Smooth muscle cell (in vitro differentiated cells): ENCODE results near the gene TMEM121. TPM values are rescaled to one million over a fixed set of nuclear protein-coding genes. Genes with fewer than 3 reads are reported as not detected.

ENCODE experiments used
- DNase-seq: peaks from one replicate; lab custom pipeline; 2025; ENCODE audit not compliant: unreplicated experiment; lab: John Stamatoyannopoulos, UW
- H2AFZ ChIP-seq: fragments of 200-600 bp; sonication (generic); 2 replicates; pipeline ENCODE4 v1.6.0; 2016; ENCODE audit warnings: antibody characterized with exemption, low read depth, mild to moderate bottlenecking
- H3F3A ChIP-seq: fragments of 200-600 bp; sonication (generic); 2 replicates; pipeline ENCODE4 v1.6.0; 2017; ENCODE audit warnings: antibody characterized with exemption, low read depth
- H3K27ac ChIP-seq: fragments of 200-600 bp; sonication (generic); 2 replicates; pipeline ENCODE4 v1.5.1; 2016; ENCODE audit warnings: low read depth, mild to moderate bottlenecking
- H3K27me3 ChIP-seq: fragments of 200-600 bp; sonication (generic); 2 replicates; pipeline ENCODE4 v1.6.1; 2016; ENCODE audit warnings: low read depth, mild to moderate bottlenecking
- H3K36me3 ChIP-seq: fragments of 200-600 bp; sonication (generic); 2 replicates; pipeline ENCODE4 v1.5.1; 2016; ENCODE audit warnings: low read depth
- H3K4me1 ChIP-seq: fragments of 200-600 bp; sonication (generic); 2 replicates; pipeline ENCODE4 v1.5.1; 2016; ENCODE audit warnings: low read depth
- H3K4me2 ChIP-seq: fragments of 200-600 bp; sonication (generic); 2 replicates; pipeline ENCODE4 v1.6.0; 2016; ENCODE audit warnings: mild to moderate bottlenecking
- H3K4me3 ChIP-seq: fragments of 200-600 bp; sonication (generic); 2 replicates; pipeline ENCODE4 v1.5.1; 2016; ENCODE audit warnings: mild to moderate bottlenecking
- H3K79me2 ChIP-seq: fragments of 200-600 bp; sonication (generic); 2 replicates; pipeline ENCODE4 v1.6.0; 2016; ENCODE audit warnings: low read depth, mild to moderate bottlenecking
- H3K9ac ChIP-seq: fragments of 200-600 bp; sonication (generic); 2 replicates; pipeline ENCODE4 v1.6.0; 2016; ENCODE audit warnings: low read depth
- H3K9me3 ChIP-seq: fragments of 200-600 bp; sonication (generic); replicated peaks from 2 replicates; pipeline ENCODE4 v1.5.1; 2016; ENCODE audit warnings: low read depth
- H4K20me1 ChIP-seq: fragments of 200-600 bp; sonication (generic); 2 replicates; pipeline ENCODE4 v1.6.0; 2016; ENCODE audit warnings: low read depth
- WGBS: methylation state at CpG from one replicate; pipeline ENCODE4 v1.1.7; 2016; ENCODE audit warnings: low lambda C conversion rate; 5-methylcytosine and 5-hydroxymethylcytosine counted together
- polyA plus RNA-seq: library from polyadenylated mRNA; unstranded; fragments of >200 nt; fragmentation: Nextera tagmentation; extraction: Ambion mirVana; gene quantifications from 2 replicates; pipeline ENCODE4 v1.2.1, GENCODE V29; 2016
- total RNA-seq: library from RNA; depleted of rRNA; stranded (reverse); fragments of >200 nt; gene quantifications from 2 replicates; pipeline ENCODE4 v1.2.3, GENCODE V29; 2014
- TF ChIP-seq, protein P1 (sequence below): fragments of 200-600 bp; sonication (generic); IDR thresholded peaks from 2 replicates; pipeline ENCODE4 v1.5.1; 2017; ENCODE audit warnings: borderline replicate concordance, mild to moderate bottlenecking, antibody characterized with exemption; ENCODE audit not compliant: insufficient read depth, poor library complexity, severe bottlenecking

TMEM121 gene
- total and polyA plus RNA-seq, 2 experiments from 2014 or later: 2.6 to 12.1 TPM

DNA sequence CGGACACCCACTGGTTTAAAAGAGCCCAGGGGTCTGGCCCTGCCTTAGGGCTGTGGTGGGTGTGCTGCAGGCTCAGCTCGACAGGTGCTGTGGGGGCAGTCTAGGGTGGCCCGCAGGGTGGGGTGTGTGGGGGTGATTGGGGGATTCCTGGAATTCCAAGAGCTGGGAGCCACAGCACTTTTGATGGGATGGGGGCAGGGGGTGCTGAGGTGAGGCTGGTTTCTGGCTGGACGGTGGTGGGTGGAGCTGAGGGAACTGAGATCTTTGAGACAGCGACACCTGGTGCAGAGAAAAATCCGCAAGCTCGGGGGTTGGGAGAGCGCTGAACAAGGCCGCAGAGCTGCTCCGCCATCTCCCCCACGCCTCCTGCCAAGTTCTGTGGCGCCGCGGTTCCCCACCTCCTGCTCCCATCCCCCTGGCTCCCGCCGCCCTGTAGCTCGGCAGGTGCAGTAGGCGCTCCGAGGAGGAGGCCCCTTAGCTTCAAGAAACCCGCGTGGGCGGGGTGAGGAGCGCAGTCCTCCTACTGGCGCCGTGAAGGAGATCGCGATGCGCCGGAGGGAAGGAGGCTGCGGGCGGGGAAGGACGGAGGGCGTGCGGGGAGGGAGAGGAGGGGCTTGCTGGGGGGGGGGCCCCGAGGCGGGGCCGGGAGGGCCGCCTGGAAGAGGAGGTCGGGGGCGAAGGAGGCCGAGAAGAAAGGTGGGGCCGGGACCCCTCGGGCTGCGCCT is 36.7 kb upstream of the TMEM121 start:
- Histone ChIP-seq H3K27ac (peak overlapping the region; percentile 67), H3K4me3 (peak overlapping the region; percentile 76), H3K79me2 (no peaks in the 10 kb centered on the region), H3K4me2 (peak overlapping the region; percentile 99), H3K27me3 (peaks cover 11% of the 10 kb centered on the region), H3K9ac (peak overlapping the region; percentile 85), H2AFZ (peak overlapping the region; percentile 56), H3K9me3 (no peaks in the 10 kb centered on the region), H4K20me1 (no peaks in the 10 kb centered on the region), H3K4me1 (peaks cover 6% of the 10 kb centered on the region), H3F3A (no peaks in the 10 kb centered on the region), H3K36me3 (no peaks in the 10 kb centered on the region)
- 25% methylated on average over 6 of the region's 44 CpGs for WGBS
- TF ChIP-seq, protein P1, sequence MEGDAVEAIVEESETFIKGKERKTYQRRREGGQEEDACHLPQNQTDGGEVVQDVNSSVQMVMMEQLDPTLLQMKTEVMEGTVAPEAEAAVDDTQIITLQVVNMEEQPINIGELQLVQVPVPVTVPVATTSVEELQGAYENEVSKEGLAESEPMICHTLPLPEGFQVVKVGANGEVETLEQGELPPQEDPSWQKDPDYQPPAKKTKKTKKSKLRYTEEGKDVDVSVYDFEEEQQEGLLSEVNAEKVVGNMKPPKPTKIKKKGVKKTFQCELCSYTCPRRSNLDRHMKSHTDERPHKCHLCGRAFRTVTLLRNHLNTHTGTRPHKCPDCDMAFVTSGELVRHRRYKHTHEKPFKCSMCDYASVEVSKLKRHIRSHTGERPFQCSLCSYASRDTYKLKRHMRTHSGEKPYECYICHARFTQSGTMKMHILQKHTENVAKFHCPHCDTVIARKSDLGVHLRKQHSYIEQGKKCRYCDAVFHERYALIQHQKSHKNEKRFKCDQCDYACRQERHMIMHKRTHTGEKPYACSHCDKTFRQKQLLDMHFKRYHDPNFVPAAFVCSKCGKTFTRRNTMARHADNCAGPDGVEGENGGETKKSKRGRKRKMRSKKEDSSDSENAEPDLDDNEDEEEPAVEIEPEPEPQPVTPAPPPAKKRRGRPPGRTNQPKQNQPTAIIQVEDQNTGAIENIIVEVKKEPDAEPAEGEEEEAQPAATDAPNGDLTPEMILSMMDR: peak; percentile 46
- DNase-seq: peak; percentile 39

DNA sequence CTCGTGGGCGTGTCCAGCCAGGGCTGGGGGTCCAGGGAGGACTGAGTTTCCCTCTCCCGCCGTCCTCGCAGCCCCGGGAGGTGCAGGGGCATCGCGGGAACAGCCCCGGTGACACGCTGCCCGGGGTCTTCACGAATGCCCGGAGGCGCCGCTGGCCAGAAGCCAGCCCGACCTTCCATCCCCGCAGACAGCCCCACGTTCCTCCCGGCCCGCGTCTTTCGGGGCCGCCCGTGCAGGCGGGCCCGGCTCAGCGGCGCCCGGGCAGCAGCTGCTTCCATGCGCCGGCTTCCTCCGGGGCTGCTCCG is 36.2 kb upstream of the TMEM121 start:
- peaks cover 6% of the 10 kb centered on the region for H3K4me1 ChIP-seq
- peak overlapping the region; percentile 76 for H3K4me3 ChIP-seq
- no peaks in the 10 kb centered on the region for H3K79me2 ChIP-seq
- H3F3A ChIP-seq: no peaks in the 10 kb centered on the region
- H3K27me3 ChIP-seq: peaks cover 11% of the 10 kb centered on the region
- peak overlapping the region; percentile 56 for H2AFZ ChIP-seq
- DNase-seq: no peak
- H3K27ac ChIP-seq: peak overlapping the region; percentile 67
- H3K4me2 ChIP-seq: peak overlapping the region; percentile 99
- WGBS: 2% methylated on average over 30 of the region's 33 CpGs
- no peaks in the 10 kb centered on the region for H4K20me1 ChIP-seq
- H3K36me3 ChIP-seq: no peaks in the 10 kb centered on the region
- H3K9me3 ChIP-seq: no peaks in the 10 kb centered on the region
- H3K9ac ChIP-seq: peak overlapping the region; percentile 85
- TF ChIP-seq, protein P1: no peak

DNA sequence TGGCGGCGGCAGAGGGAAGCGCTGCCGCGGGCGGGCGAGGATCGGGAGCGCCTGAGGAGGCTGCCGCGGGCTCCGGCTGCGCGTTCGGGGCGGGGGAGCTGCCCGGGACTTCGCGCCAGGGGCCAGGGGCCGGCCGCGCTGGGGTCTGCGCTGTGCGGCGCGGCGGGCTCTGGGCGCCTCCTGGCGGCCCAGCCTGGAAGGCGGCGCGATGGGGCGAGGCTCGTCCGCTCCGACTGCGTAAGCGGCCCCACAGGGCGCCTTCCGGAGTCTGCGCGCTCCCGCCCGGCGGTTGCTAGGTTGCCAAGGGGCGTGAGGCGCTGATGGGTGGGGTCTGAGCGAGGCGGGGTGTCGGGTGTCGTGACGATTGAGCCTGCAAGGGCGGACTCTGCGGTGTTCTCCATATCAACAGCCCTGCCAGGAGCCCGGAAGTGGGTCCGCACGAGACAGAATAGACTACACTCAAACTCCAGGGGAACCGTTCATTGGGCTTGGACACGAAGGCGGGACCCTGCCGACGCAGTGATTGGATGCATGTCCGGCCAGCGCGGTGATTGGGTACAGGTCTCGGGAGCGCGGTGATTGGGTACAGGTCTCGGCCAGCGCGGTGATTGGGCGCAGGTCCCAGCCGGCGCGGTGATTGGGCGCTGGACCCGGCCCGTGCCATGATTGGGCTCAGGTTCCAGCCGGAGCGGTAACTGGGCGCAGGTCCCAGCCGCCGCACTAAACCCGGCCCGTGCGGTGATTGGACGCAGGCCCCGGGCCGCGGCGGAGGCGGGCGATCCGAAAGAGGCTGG is 35.6 kb upstream of the TMEM121 start, which contains the start of gene TEDC1:
Gene TEDC1, plus strand, starts transcription at position 675 of the 794 bp plus-strand sequence. CDS start 130 bp downstream, outside the sequence.
- H3K79me2 ChIP-seq: no peaks in the 10 kb centered on the region
- H3K9ac ChIP-seq: peak within 1 kb of the TSS; percentile 85
- H3K27ac ChIP-seq: peak within 1 kb of the TSS; percentile 67
- no peaks in the 10 kb centered on the region for H3K9me3 ChIP-seq
- DNase-seq: peak; percentile 100
- TF ChIP-seq, protein P1: peak; percentile 66
- peak within 1 kb of the TSS; percentile 99 for H3K4me2 ChIP-seq
- H3K4me1 ChIP-seq: peaks cover 6% of the 10 kb centered on the region
- peaks cover 11% of the 10 kb centered on the region for H3K27me3 ChIP-seq
- H3F3A ChIP-seq: no peaks in the 10 kb centered on the region
- H4K20me1 ChIP-seq: no peaks in the 10 kb centered on the region
- H3K4me3 ChIP-seq: peak within 1 kb of the TSS; percentile 76
- H3K36me3 ChIP-seq: no peaks in the 10 kb centered on the region
- WGBS: 14% methylated on average over 64 of the region's 94 CpGs
- H2AFZ ChIP-seq: peak within 1 kb of the TSS; percentile 56
